ENCODE measurements around the gene S100A4.

DNA sequence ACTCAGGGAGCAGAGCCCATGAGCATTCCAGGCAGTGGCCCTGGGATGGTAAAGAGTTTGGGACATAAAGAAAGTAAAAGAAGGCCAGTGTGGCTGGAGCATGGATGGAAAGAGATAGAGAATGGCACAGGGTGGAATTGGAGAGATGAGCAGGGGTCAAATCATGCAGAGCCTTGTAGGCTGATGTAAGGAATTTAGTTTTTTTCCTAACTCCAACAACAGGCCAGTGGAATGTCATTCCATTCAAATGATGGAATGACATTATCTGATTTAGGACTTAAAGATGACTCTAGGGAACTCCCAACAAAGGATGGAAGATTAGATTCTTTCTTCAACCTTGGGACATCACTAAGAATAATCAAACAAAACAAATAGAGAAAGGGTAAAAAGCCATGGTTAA is 32.9 kb upstream of the S100A4 start:
- TF ChIP-seq POLR2AphosphoS5 (IDR thresholded peaks at IDR 0.05; ENCODE audit: low read depth, low read length) (no peak), REST (IDR thresholded peaks at IDR 0.05; ENCODE audit: insufficient read depth in 1 of 2, low read depth in 2 of 2, low read length in 2 of 2) (no peak)
